Panc1 (cell line): ENCODE measurements around the gene CRKL. TPM values are rescaled to one million over a fixed set of nuclear protein-coding genes. Genes with fewer than 3 reads are reported as not detected.

Experiments
- ATAC-seq: fragments of 200-7000 bp; cut with Tn5 transposase; 2 replicates; pipeline ENCODE4 v1.9.1; 2020; ENCODE audit warnings: mild to moderate bottlenecking, moderate library complexity
- BruUV-seq: library from RNA; stranded (reverse); fragments of 400-500 nt; replicated peaks from 2 replicates; lab custom pipeline; 2021; lab: Mats Ljungman, UMichigan
- CTCF ChIA-PET: fragments of 300-600 bp; sonication (Branson Sonifier 250); formaldehyde crosslinking; loops from one replicate; lab custom pipeline; 2022; ENCODE audit warnings: antibody characterized with exemption; lab: Charles Lee
- POLR2A ChIA-PET: fragments of 300-600 bp; sonication (Branson Sonifier 250); formaldehyde crosslinking; loops from one replicate; lab custom pipeline; 2022; ENCODE audit warnings: antibody characterized with exemption; lab: Charles Lee
- DNase-seq: peaks from one replicate; pipeline ENCODE4 v3.0.0-alpha.2; 2010; ENCODE audit warnings: low read depth, low spot score
- H3K27ac ChIP-seq: 2 replicates; pipeline ENCODE4 v1.5.1; 2011; ENCODE audit warnings: mild to moderate bottlenecking, low read length, inconsistent platforms
- H3K27me3 ChIP-seq: fragments of 200-500 bp; sonication (Bioruptor generic); 2 replicates; pipeline ENCODE4 v1.6.0; 2014; ENCODE audit warnings: low read length, inconsistent platforms; ENCODE audit not compliant: control insufficient read depth, insufficient read depth
- H3K36me3 ChIP-seq: fragments of 200-500 bp; sonication (Bioruptor generic); 2 replicates; pipeline ENCODE4 v1.5.1; 2014; ENCODE audit warnings: inconsistent platforms, mild to moderate bottlenecking, low read length, moderate library complexity; ENCODE audit not compliant: control insufficient read depth, insufficient read depth
- H3K4me1 ChIP-seq: 2 replicates; pipeline ENCODE4 v1.5.1; 2011; ENCODE audit warnings: inconsistent platforms, mild to moderate bottlenecking, low read length, moderate library complexity; ENCODE audit not compliant: control insufficient read depth, insufficient read depth
- H3K4me3 ChIP-seq, 2 experiments: 2 replicates each; pipeline ENCODE4 v1.5.1; 2011 to 2012; ENCODE audit warnings: low read depth in 2 of 2, low read length in 2 of 2, mild to moderate bottlenecking in 2 of 2, inconsistent platforms in 1 of 2, moderate library complexity in 1 of 2
- H3K9me3 ChIP-seq: fragments of 200-500 bp; sonication (Bioruptor generic); 2 replicates; pipeline ENCODE4 v1.5.1; 2014; ENCODE audit warnings: low read depth, mild to moderate bottlenecking, inconsistent platforms, low read length, moderate library complexity; ENCODE audit not compliant: control insufficient read depth, insufficient read depth
- CTCF ChIP-seq: fragments of 450-650 bp; IDR thresholded peaks from 2 replicates; pipeline ENCODE4 v1.5.1; 2017; ENCODE audit warnings: mild to moderate bottlenecking
- POLR2AphosphoS5 ChIP-seq: IDR thresholded peaks from 2 replicates; pipeline ENCODE4 v1.6.1; 2012; ENCODE audit warnings: mild to moderate bottlenecking, low read depth, low read length, moderate library complexity
- REST ChIP-seq, 2 experiments: IDR thresholded peaks; 2 replicates each; pipeline ENCODE4 v1.6.1; 2011 to 2012; ENCODE audit warnings: low read depth in 2 of 2, control low read depth in 1 of 2, low read length in 1 of 2, mild to moderate bottlenecking in 1 of 2, moderate library complexity in 1 of 2; ENCODE audit not compliant: insufficient read depth in 1 of 2
- SIN3A ChIP-seq: IDR thresholded peaks from 2 replicates; pipeline ENCODE4 v1.6.1; 2012; ENCODE audit warnings: low read depth, mild to moderate bottlenecking, low read length, moderate library complexity, borderline replicate concordance; ENCODE audit not compliant: insufficient read depth
- TCF7L2 ChIP-seq: IDR thresholded peaks from 2 replicates; pipeline ENCODE4 v1.6.1; 2011; ENCODE audit warnings: mild to moderate bottlenecking, low read depth, low read length, inconsistent platforms
- in situ Hi-C: cut with HindIII; loops from 2 replicates; pipeline ENCODE4 v1.10.0; 2016; ENCODE audit warnings: low sequenced_read_pairs, low pct_unique_long_range_greater_than_20kb
- intact Hi-C: fragments of 100-400 bp; cut with micrococcal nuclease; formaldehyde crosslinking; loops from one replicate; pipeline ENCODE4 v1.10.0; 2022; ENCODE audit not compliant: unreplicated experiment
- total RNA-seq: library from RNA; stranded (reverse); gene quantifications from one replicate; pipeline ENCODE4 v1.2.1, GENCODE V29; 2021; ENCODE audit not compliant: unreplicated experiment

Gene CRKL
- total RNA-seq, 1 experiment from 2014 or later: 59.4 TPM

- no peaks in the 10 kb centered on the region for H3K36me3 ChIP-seq
- H3K27me3 ChIP-seq: no peaks in the 10 kb centered on the region
- CTCF ChIA-PET: no interaction called here
- intact Hi-C loops (no loop called here), in situ Hi-C loops (no loop called here)
- no peak for DNase-seq
- POLR2A ChIA-PET: interaction anchor here (0.6 kb wide), 2 partner anchors 33 to 160 kb away, joined by 3 to 7 read pairs; no protein-coding TSS in a partner anchor
- H3K4me1 ChIP-seq: no peaks in the 10 kb centered on the region
- no peak overlapping the region for H3K27ac ChIP-seq
- H3K4me3 ChIP-seq: no peak overlapping the region
- TF ChIP-seq TCF7L2 (no peak), CTCF (no peak), POLR2AphosphoS5 (no peak), REST (IDR thresholded peaks at IDR 0.05; ENCODE audit: insufficient read depth in 1 of 2, low read depth in 2 of 2, low read length in 1 of 2) (no peak), SIN3A (no peak)
- ATAC-seq: 0 out of 2 replicates have a peak, but pooled peaks have one; percentile 12
- no TSS peak for BruUV-seq
- H3K9me3 ChIP-seq: no peaks in the 10 kb centered on the region
Measured at GRCh38 chr22:20991252-20992055, 74.2 kb downstream of the CRKL start.

GRCh38 chr22:20992056-20992442 is 74.8 kb downstream of the CRKL start:
- Histone ChIP-seq H3K9me3 (no peaks in the 10 kb centered on the region), H3K4me3 (no peak overlapping the region), H3K27me3 (no peaks in the 10 kb centered on the region), H3K27ac (no peak overlapping the region), H3K36me3 (no peaks in the 10 kb centered on the region), H3K4me1 (no peaks in the 10 kb centered on the region)
- TF ChIP-seq TCF7L2 (no peak), POLR2AphosphoS5 (no peak), REST (IDR thresholded peaks at IDR 0.05; ENCODE audit: insufficient read depth in 1 of 2, low read depth in 2 of 2, low read length in 1 of 2) (no peak), CTCF (no peak), SIN3A (no peak)
- in situ Hi-C loops: no loop called here
- intact Hi-C loops: no loop called here
- BruUV-seq: no TSS peak
- ChIA-PET CTCF (no interaction called here), POLR2A (no interaction called here)
- no peak for ATAC-seq
- DNase-seq: no peak
